Measurements from ENCODE around the gene APOBEC3A. TPM values are rescaled to one million over a fixed set of nuclear protein-coding genes. Genes with fewer than 3 reads are reported as not detected.
"Not testable (repeated sequence)": the region's sequence is repeated elsewhere in the genome, so short reads cannot be mapped to it uniquely, and the experiment has no call there.

Gene APOBEC3A
- polyA plus RNA-seq, 1 experiment: not detected

- TF ChIP-seq CTCF (IDR thresholded peaks at IDR 0.05; ENCODE audit: low read depth, low read length): no peak
- no peak overlapping the region for H3K4me3 ChIP-seq (ENCODE audit: low read depth, low read length)
- ChIA-PET POLR2A (no interaction called here), CTCF (no interaction called here)
- no peak overlapping the region for H3K27ac ChIP-seq (ENCODE audit: low read depth, low read length)
- H3K9me3 ChIP-seq (ENCODE audit: control insufficient read depth, insufficient read depth, low read length): no peaks in the 10 kb centered on the region
- DNase-seq (ENCODE audit: low read depth, low spot score): no peak
- peaks cover 4% of the 10 kb centered on the region for H3K27me3 ChIP-seq (ENCODE audit: control insufficient read depth, insufficient read depth, low read length)
These were observed 40.1 kb downstream of the APOBEC3A start for GRCh38 chr22:38997518-38997917.

GRCh38 chr22:39003165-39003638, 45.8 kb downstream of the APOBEC3A start:
- peak; percentile 67 for DNase-seq (ENCODE audit: low read depth, low spot score)
- CTCF ChIA-PET: interaction anchor here (0.6 to 7.1 kb wide), 27 partner anchors 8 to 902 kb away, joined by 3 to 109 read pairs (median 3); partner anchors contain the start of genes APOBEC3B, APOBEC3C, CBX6 and RPL3
- H3K4me3 ChIP-seq (ENCODE audit: low read depth, low read length): no peak overlapping the region
- peak overlapping the region; percentile 21 for H3K27ac ChIP-seq (ENCODE audit: low read depth, low read length)
- no peaks in the 10 kb centered on the region for H3K9me3 ChIP-seq (ENCODE audit: control insufficient read depth, insufficient read depth, low read length)
- H3K27me3 ChIP-seq (ENCODE audit: control insufficient read depth, insufficient read depth, low read length): peaks cover 4% of the 10 kb centered on the region
- POLR2A ChIA-PET: interaction anchor here (1.2 kb wide), 1 partner anchor 133 kb away, joined by 5 read pairs; no protein-coding TSS in a partner anchor
- TF ChIP-seq CTCF (IDR thresholded peaks at IDR 0.05; ENCODE audit: low read depth, low read length): peak; percentile 83

- ChIA-PET CTCF (interaction anchor here (0.7 to 7.1 kb wide), 7 partner anchors 58 to 309 kb away, joined by 3 to 109 read pairs (median 5); partner anchors contain the start of gene CBX6), POLR2A (interaction anchor here (0.5 kb wide), 1 partner anchor 106 kb away, joined by 4 read pairs; no protein-coding TSS in a partner anchor)
- no peaks in the 10 kb centered on the region for H3K27me3 ChIP-seq (ENCODE audit: control insufficient read depth, insufficient read depth, low read length)
- H3K27ac ChIP-seq (ENCODE audit: low read depth, low read length): no peak overlapping the region
- H3K4me3 ChIP-seq (ENCODE audit: low read depth, low read length): no peak overlapping the region
- no peak for TF ChIP-seq CTCF (IDR thresholded peaks at IDR 0.05; ENCODE audit: low read depth, low read length)
- H3K9me3 ChIP-seq (ENCODE audit: control insufficient read depth, insufficient read depth, low read length): no peaks in the 10 kb centered on the region
- no peak for DNase-seq (ENCODE audit: low read depth, low spot score)
These were observed 49.8 kb downstream of the APOBEC3A start for GRCh38 chr22:39007177-39007576.

- POLR2A ChIA-PET; H3K4me3 ChIP-seq (ENCODE audit: low read depth, low read length); H3K9me3 ChIP-seq (ENCODE audit: control insufficient read depth, insufficient read depth, low read length); H3K27ac ChIP-seq (ENCODE audit: low read depth, low read length); DNase-seq (ENCODE audit: low read depth, low spot score); H3K27me3 ChIP-seq (ENCODE audit: control insufficient read depth, insufficient read depth, low read length): not testable (repeated sequence)
- CTCF ChIA-PET: interaction anchor here (0.6 to 0.7 kb wide), 3 partner anchors 113 to 488 kb away, joined by 3 read pairs; no protein-coding TSS in a partner anchor
These were observed 51.0 kb downstream of the APOBEC3A start for GRCh38 chr22:39008271-39008850.

GRCh38 chr22:39010946-39011345, 53.5 kb downstream of the APOBEC3A start:
- CTCF ChIA-PET: no interaction called here

More at GRCh38 chr22:39010946-39011345, 53.5 kb downstream of the APOBEC3A start:
- POLR2A ChIA-PET: no interaction called here
- no peak for DNase-seq (ENCODE audit: low read depth, low spot score)
- Histone ChIP-seq H3K4me3 (ENCODE audit: low read depth, low read length) (no peak overlapping the region), H3K9me3 (ENCODE audit: control insufficient read depth, insufficient read depth, low read length) (no peaks in the 10 kb centered on the region), H3K27me3 (ENCODE audit: control insufficient read depth, insufficient read depth, low read length) (no peaks in the 10 kb centered on the region), H3K27ac (ENCODE audit: low read depth, low read length) (no peak overlapping the region)
- no peak for TF ChIP-seq CTCF (IDR thresholded peaks at IDR 0.05; ENCODE audit: low read depth, low read length)

Other genes starting within 250 kb of the APOBEC3A start
- 24.5 and 33.2 TPM in 2 replicates for gene SUN2, start 201.6 kb upstream of the APOBEC3A start, polyA plus RNA-seq (2011; rRNA removed)
- 12.6 and 15.5 TPM in 2 replicates for gene DNAL4, start 163.5 kb upstream of the APOBEC3A start, polyA plus RNA-seq (2011; rRNA removed)
- gene NPTXR, start 113.6 kb upstream of the APOBEC3A start, polyA plus RNA-seq (2011; rRNA removed): 1.7 and 2.3 TPM in 2 replicates
- gene CBX6, start 85.4 kb upstream of the APOBEC3A start, polyA plus RNA-seq (2011; rRNA removed): 14.7 and 19.8 TPM in 2 replicates
- gene APOBEC3B, start 24.7 kb downstream of the APOBEC3A start, polyA plus RNA-seq (2011; rRNA removed): 12.5 TPM in 2 replicates
- gene APOBEC3C, start 56.6 kb downstream of the APOBEC3A start, polyA plus RNA-seq (2011; rRNA removed): 35.5 and 41.3 TPM in 2 replicates
- 0.73 and 1.4 TPM in 2 replicates for gene APOBEC3D, start 63.5 kb downstream of the APOBEC3A start, polyA plus RNA-seq (2011; rRNA removed)
- 7.9 and 9.8 TPM in 2 replicates for gene APOBEC3F, start 83.3 kb downstream of the APOBEC3A start, polyA plus RNA-seq (2011; rRNA removed)
- gene APOBEC3G, start 119.7 kb downstream of the APOBEC3A start, polyA plus RNA-seq (2011; rRNA removed): 11.0 and 12.2 TPM in 2 replicates
- gene APOBEC3H, start 139.6 kb downstream of the APOBEC3A start, polyA plus RNA-seq (2011; rRNA removed): 0.11 and 0.42 TPM in 2 replicates
- 2.2 and 2.6 TPM in 2 replicates for gene CBX7, start 195.1 kb downstream of the APOBEC3A start, polyA plus RNA-seq (2011; rRNA removed)

Data from AG04450 (cell line).